Astrocyte of the spinal cord (primary cell): Measurements from ENCODE around the gene MRC2.

ENCODE experiments used
- DNase-seq: peaks from one replicate; pipeline ENCODE4 v3.0.0; 2011; ENCODE audit warnings: low read depth, low spot score
- H3K4me3 ChIP-seq: 2 replicates; pipeline ENCODE4 v1.5.1; 2011; ENCODE audit warnings: low read depth, mild to moderate bottlenecking, low read length, moderate library complexity
- in situ Hi-C: cut with HindIII; loops from 2 replicates; pipeline ENCODE4 v1.10.0; 2017; ENCODE audit warnings: low sequenced_read_pairs
- TF ChIP-seq, protein P1 (sequence below): IDR thresholded peaks from 2 replicates; pipeline ENCODE4 v1.5.1; 2012; ENCODE audit warnings: low read depth, mild to moderate bottlenecking, low read length, inconsistent platforms

MRC2 gene

DNA sequence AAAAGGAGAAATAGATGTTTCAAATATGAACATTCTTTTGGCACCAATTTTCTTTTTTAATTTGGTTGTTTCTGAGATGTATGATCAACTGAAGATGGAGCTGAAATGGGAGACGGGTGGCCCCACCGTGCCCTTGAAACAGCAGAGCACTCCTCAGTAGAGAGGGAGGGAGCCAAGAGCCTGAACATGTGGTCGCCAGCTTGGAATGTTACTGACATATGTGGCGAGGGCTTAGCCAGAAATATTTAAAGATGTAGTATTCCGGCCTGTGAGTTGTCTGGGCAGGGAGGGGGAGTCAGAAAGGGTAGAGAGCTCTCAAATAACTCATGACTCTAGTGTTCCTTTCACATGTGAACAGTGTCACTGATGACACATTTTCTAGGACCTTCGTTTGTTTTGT is 13.3 kb upstream of the MRC2 start:
- in situ Hi-C loops: no loop called here
- TF ChIP-seq, protein P1, sequence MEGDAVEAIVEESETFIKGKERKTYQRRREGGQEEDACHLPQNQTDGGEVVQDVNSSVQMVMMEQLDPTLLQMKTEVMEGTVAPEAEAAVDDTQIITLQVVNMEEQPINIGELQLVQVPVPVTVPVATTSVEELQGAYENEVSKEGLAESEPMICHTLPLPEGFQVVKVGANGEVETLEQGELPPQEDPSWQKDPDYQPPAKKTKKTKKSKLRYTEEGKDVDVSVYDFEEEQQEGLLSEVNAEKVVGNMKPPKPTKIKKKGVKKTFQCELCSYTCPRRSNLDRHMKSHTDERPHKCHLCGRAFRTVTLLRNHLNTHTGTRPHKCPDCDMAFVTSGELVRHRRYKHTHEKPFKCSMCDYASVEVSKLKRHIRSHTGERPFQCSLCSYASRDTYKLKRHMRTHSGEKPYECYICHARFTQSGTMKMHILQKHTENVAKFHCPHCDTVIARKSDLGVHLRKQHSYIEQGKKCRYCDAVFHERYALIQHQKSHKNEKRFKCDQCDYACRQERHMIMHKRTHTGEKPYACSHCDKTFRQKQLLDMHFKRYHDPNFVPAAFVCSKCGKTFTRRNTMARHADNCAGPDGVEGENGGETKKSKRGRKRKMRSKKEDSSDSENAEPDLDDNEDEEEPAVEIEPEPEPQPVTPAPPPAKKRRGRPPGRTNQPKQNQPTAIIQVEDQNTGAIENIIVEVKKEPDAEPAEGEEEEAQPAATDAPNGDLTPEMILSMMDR: no peak
- DNase-seq: peak; percentile 87
- no peak overlapping the region for H3K4me3 ChIP-seq

DNA sequence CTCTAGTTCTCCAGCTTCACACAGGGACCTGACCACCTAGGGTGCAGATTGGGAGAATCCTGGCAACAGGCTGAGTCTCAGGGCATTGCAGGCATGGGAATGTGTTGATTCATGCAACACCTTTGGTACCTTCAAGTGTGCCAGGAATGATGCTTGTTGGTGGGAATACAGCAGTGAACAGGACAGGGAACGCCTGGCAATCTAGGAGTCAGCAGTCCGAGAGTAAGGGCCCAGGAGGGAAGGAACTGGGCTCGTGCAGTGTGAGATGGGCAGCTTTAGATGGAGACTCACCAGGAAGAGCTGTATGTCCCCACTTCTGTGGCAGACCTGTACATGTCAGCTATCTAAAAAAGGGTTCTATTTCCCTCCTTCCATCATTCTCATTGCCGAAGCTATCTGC is 12.0 kb upstream of the MRC2 start:
- H3K4me3 ChIP-seq: no peak overlapping the region
- TF ChIP-seq, protein P1: no peak
- in situ Hi-C loops: no loop called here
- DNase-seq: no peak

DNA sequence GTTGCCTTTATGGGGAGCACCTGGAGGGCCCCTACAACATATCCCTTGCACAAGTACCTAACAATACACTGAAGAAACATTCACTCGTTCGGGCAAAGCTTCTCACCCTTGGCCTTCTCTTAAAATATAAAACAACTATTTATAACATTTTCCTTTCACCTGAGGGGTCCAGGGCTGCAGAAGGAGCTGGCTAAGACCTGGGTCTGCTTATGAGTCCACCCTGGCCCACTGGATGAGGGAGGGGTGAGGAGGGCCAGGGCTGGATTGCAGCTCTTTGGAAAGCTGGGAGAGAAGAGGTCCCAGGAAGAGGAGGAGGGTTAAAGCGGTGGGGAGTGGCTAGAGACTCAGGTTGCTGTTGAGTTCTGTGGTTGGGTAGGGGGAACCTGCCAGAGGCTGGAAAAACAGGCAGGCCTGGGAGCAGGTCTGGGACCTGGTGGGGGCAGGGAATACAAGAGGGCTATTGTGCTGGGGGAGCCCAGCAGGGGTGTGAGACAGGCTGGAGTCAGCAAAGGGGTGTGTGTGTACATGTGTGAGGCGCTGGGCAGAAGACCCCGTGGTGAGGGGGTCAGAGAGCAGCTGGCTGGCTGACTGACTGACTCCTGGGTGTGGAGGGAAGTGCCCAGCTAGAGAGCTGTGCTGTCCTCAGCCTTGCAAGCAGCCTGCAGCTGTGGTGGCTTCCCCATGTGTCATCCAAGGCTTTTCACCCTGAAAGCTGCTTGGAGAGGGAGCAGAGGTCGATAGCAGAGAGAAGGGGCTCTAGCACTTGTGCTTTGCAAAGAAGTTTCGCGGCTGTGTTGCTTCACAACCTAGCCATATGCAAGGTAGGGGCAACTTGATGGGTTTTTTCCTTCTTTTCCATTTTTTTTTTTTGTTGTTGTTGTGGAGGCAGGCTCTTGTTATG is 10.2 kb upstream of the MRC2 start:
- in situ Hi-C loops: no loop called here
- TF ChIP-seq, protein P1: no peak
- peak; percentile 62 for DNase-seq
- no peak overlapping the region for H3K4me3 ChIP-seq

DNA sequence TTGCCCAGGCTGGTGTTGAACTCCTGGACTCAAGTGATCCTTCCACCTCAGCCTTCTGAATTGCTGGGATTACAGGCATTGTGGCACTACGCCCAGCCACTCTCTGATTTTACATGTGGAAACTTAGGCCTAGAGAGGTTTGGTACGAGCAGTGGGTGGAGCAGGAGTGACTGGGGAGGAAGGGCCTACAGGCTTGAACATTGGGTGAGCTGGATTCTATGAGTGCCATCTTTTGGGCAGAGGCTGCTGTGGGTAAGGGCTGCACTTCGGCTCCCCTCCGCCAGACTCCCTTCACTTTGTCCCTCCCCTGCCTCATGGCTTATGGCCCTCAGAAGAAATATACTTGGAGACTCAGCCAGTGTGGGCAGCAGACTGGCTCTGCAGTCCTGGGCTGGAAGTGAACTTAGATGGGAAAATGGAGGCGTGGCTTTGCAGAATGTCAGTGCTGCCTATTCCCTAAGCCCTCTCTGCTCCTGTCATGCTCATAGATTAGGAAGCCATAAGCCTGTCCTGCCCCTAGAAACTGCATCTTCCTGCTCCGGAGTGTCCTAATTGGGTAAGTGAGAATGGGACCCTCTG is 9.5 kb upstream of the MRC2 start:
- H3K4me3 ChIP-seq: no peak overlapping the region
- in situ Hi-C loops: no loop called here
- DNase-seq: peak; percentile 45
- TF ChIP-seq, protein P1: no peak

DNA sequence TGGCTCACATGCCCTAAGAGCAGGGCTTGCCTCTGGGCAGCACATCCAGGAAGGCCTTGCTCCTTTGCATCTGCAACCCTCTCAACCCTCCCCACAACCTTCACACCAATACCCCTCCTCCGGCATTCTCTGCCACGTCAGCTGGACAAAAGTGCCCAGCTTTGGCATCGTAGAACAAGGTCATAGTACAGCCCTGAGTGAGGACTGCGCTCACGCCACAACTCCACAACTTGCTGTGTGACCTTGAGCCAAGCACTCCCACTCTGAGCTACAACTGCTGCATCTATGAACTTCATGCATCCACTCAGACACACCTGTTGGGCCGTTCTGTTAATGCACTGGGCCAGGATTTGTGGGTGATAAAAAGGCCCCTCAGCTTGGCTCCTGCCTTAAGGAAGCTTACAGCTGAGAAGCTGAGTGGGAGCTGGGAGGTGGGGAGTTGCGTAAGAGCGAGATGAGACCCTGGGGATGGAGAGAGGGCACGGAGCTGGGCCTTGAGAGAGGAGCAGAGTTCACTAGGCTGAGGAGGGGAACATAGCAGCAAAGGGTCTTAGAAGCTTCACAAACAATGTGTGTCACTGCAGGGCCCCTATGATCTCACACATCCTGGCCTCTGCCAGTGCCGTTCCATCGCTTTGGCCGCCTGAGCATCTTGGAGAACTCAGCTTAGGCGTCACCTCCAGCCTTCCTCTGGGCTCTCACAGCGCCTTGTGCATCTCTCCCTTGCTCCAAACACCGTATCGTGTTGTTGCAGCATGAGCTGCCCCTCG is 8.6 kb upstream of the MRC2 start:
- DNase-seq: no peak
- TF ChIP-seq, protein P1: no peak
- H3K4me3 ChIP-seq: no peak overlapping the region
- in situ Hi-C loops: no loop called here

DNA sequence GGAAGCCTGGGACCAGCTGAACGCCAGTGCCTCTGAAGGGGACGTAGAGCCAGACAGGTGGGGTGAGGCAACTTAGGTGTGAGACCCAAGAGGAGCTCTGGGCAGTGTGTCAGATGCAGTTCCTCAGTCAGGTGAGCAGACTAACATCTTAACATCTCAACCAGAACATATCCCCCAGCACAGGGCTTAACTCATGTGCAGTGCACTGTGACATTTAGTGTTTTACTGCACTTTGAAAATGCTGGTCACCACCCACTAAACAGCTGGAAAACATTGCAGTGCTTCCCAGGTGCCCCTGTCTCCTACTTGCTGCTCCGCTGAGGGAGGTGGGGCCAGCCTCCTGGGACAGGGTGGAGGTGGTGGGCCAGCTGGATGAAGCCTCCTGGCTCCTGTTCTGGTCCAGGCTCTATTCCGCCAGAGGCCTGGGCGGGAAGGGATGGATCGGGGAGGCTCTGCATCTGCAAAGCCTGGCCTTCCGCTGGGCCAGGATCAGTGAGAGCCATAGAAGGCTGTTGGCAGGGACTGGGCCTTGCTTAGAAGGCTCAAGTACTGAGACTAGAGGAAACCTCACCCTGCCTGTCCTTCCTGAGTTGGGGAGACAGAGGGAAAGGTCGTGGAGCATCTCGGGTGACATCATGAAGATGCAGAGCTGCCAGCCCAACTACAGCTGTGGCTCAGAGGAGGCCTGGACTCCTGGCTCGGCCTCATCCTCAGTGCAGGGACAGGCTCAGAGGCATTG is 7.9 kb upstream of the MRC2 start:
- in situ Hi-C loops: no loop called here
- no peak for DNase-seq

More for the DNA sequence above, 7.9 kb upstream of the MRC2 start:
- no peak overlapping the region for H3K4me3 ChIP-seq
- TF ChIP-seq, protein P1: no peak
